Measurements from ENCODE around the gene TMEM145.

TMEM145 gene

DNA sequence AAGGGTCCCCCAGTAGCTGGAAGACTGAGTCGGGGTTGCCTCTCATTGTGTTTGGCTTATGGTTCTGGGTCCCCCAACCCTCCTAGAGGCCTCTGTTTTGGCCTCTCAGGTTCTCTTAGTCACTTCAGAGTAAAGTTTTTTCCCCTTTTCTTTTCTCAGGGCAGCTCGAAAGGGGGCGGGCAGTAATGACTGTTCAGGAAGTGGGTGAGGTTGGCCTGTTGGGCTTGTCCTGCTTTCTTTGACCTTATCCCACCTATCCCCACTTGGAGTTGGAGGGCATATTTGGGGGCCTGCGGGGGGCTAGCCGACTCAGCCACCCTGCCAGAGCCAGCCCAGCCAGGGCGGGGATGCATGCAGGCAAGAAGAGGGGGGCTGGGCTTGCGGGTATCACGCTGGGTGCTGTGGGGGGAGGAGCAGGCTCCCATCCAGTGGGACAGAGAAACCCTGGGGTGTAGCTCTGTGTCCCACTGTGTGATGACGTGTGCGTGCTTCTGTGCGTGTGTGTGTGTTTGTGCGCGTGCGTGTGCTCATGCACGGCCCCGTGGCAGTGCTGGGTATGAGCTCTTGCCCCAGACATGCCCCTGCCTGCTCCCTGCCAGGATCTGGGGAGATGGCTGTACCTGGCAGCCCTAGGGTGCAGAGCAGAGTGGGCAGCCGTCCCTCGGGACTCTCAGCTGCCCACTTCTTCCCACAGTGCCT, 42.6 kb upstream of the TMEM145 start:
- TF ChIP-seq TSHZ2 (CRISPR knock-in tag; IDR thresholded peaks at IDR 0.05) = no peak
- no peak for TF ChIP-seq POU6F1 (CRISPR knock-in tag; IDR thresholded peaks at IDR 0.05; ENCODE audit: borderline replicate concordance, low read depth)
- no peak for TF ChIP-seq ESRRG (CRISPR knock-in tag; IDR thresholded peaks at IDR 0.05)
- no peak for TF ChIP-seq ZFP30 (CRISPR knock-in tag; IDR thresholded peaks at IDR 0.05)
- no peak for TF ChIP-seq OSR1 (CRISPR knock-in tag; IDR thresholded peaks at IDR 0.05)
- no peak for TF ChIP-seq ZNF8 (CRISPR knock-in tag; IDR thresholded peaks at IDR 0.05)
- no peak for TF ChIP-seq PPARA (CRISPR knock-in tag; IDR thresholded peaks at IDR 0.05; ENCODE audit: borderline replicate concordance)
- no peak for TF ChIP-seq GLIS3 (CRISPR knock-in tag; IDR thresholded peaks at IDR 0.05)

DNA sequence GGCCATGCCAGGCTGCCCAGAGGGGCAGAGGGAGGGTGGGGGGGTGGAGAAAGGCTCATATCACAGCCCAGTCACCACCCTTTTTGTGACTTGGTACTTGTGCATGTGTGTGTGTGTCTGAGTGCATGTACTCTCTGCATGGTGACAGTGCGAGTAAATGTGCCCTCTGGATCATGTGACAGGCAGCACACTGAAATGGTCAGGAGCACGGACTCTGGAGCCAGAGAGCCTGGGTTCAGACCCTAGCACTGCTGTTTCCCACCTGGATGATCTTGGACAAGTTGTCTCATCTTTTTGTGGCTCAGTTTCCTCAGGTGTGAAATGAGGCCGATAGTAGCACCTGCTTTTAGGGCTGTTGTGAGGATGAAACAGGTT, 42.1 kb upstream of the TMEM145 start:
- no peak for ATAC-seq

More for the DNA sequence above, 42.6 kb upstream of the TMEM145 start:
- no peak for ATAC-seq

DNA sequence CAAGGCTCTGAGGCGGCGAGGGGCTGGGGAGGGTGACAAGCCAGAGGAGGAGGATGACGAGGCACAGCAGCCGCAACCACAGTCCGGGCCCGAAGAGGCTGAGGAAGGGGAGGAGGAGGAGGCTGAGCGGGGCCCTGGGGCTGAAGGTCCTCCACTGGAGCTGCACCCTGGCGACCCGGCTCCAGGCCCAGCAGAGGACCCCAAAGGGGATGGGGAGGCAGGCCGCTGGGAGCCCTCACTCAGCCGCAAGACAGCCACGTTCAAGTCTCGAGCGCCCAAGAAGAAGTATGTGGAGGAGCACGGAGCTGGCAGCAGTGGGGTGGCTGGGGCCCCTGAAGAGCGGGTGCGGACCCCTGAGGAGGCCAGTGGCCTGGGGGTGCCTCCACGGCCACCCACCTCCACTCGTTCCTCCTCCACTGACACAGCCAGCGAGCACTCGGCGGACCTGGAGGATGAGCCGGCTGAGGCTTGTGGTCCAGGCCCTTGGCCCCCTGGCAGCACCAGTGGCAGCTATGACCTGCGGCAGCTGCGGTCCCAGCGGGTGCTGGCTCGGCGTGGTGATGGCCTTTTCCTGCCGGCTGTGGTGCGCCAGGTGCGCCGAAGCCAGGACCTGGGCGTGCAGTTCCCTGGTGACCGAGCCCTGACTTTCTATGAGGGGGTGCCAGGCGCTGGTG, 41.1 kb upstream of the TMEM145 start:
- ATAC-seq = no peak
- TF ChIP-seq BACH2 (CRISPR knock-in tag; IDR thresholded peaks at IDR 0.05; ENCODE audit: borderline replicate concordance) (no peak), OSR1 (CRISPR knock-in tag; IDR thresholded peaks at IDR 0.05) (no peak), CREB5 (CRISPR knock-in tag; IDR thresholded peaks at IDR 0.05; ENCODE audit: low read depth) (no peak), ESRRG (CRISPR knock-in tag; IDR thresholded peaks at IDR 0.05) (no peak), TSHZ2 (CRISPR knock-in tag; IDR thresholded peaks at IDR 0.05) (no peak), GLIS3 (CRISPR knock-in tag; IDR thresholded peaks at IDR 0.05) (no peak), ISL1 (CRISPR knock-in tag; IDR thresholded peaks at IDR 0.05) (no peak), ZFP3 (CRISPR knock-in tag; IDR thresholded peaks at IDR 0.05) (no peak), PATZ1 (CRISPR knock-in tag; IDR thresholded peaks at IDR 0.05; ENCODE audit: borderline replicate concordance) (no peak), PPARA (CRISPR knock-in tag; IDR thresholded peaks at IDR 0.05; ENCODE audit: borderline replicate concordance) (no peak)

More for the DNA sequence above, 42.1 kb upstream of the TMEM145 start:
- no peak for TF ChIP-seq ARNTL (CRISPR knock-in tag; IDR thresholded peaks at IDR 0.05; ENCODE audit: borderline replicate concordance, low read depth)
- TF ChIP-seq GLIS3 (CRISPR knock-in tag; IDR thresholded peaks at IDR 0.05) = no peak
- no peak for TF ChIP-seq TOX (CRISPR knock-in tag; IDR thresholded peaks at IDR 0.05; ENCODE audit: borderline replicate concordance)
- TF ChIP-seq CREB5 (CRISPR knock-in tag; IDR thresholded peaks at IDR 0.05; ENCODE audit: low read depth) = no peak
- TF ChIP-seq PATZ1 (CRISPR knock-in tag; IDR thresholded peaks at IDR 0.05; ENCODE audit: borderline replicate concordance) = no peak
- TF ChIP-seq ZC3H10 (CRISPR knock-in tag; IDR thresholded peaks at IDR 0.05) = no peak
- no peak for TF ChIP-seq ZFP3 (CRISPR knock-in tag; IDR thresholded peaks at IDR 0.05)
- TF ChIP-seq CSDC2 (CRISPR knock-in tag; IDR thresholded peaks at IDR 0.05) = no peak
- no peak for TF ChIP-seq OSR1 (CRISPR knock-in tag; IDR thresholded peaks at IDR 0.05)
- no peak for TF ChIP-seq ESRRG (CRISPR knock-in tag; IDR thresholded peaks at IDR 0.05)
- no peak for TF ChIP-seq PPARA (CRISPR knock-in tag; IDR thresholded peaks at IDR 0.05; ENCODE audit: borderline replicate concordance)
- TF ChIP-seq BACH2 (CRISPR knock-in tag; IDR thresholded peaks at IDR 0.05; ENCODE audit: borderline replicate concordance) = no peak
- no peak for TF ChIP-seq TCF4 (CRISPR knock-in tag; IDR thresholded peaks at IDR 0.05; ENCODE audit: borderline replicate concordance)
- no peak for TF ChIP-seq SNAI2 (CRISPR knock-in tag; IDR thresholded peaks at IDR 0.05)
- TF ChIP-seq ISL1 (CRISPR knock-in tag; IDR thresholded peaks at IDR 0.05) = no peak
